CD8-positive, alpha-beta memory T cell (primary cell): ENCODE data around the gene HS2ST1. TPM values are rescaled to one million over a fixed set of nuclear protein-coding genes. Genes with fewer than 3 reads are reported as not detected.

Experiments
- CTCF ChIA-PET: fragments of 350-600 bp; sonication (Branson Sonifier 250); formaldehyde crosslinking; loops from one replicate; lab custom pipeline; 2021; ENCODE audit warnings: antibody characterized with exemption; lab: Charles Lee
- POLR2A ChIA-PET: fragments of 350-600 bp; sonication (Branson Sonifier 250); formaldehyde crosslinking; loops from one replicate; lab custom pipeline; 2021; ENCODE audit warnings: antibody characterized with exemption; lab: Charles Lee
- DNase-seq, 5 donors: peaks; one replicate each; pipeline versions ENCODE4 v3.0.0 to v3.0.0-alpha.2; 2020 to 2022; ENCODE audit warnings: mixed read lengths in 1 of 5
- H3K27ac ChIP-seq: one replicate; pipeline ENCODE4 v1.7.0; 2013; ENCODE audit warnings: low read depth, mild to moderate bottlenecking, low read length, moderate library complexity
- H3K27me3 ChIP-seq: 2 replicates; pipeline ENCODE4 v1.7.0; 2013; ENCODE audit warnings: low read length, mild to moderate bottlenecking; ENCODE audit not compliant: insufficient read depth, poor library complexity, severe bottlenecking
- H3K36me3 ChIP-seq: 2 replicates; pipeline ENCODE4 v1.7.0; 2013; ENCODE audit warnings: mild to moderate bottlenecking, low read length, moderate library complexity; ENCODE audit not compliant: insufficient read depth
- H3K4me1 ChIP-seq: 2 replicates; pipeline ENCODE4 v1.7.0; 2013; ENCODE audit warnings: mild to moderate bottlenecking, low read length, moderate library complexity; ENCODE audit not compliant: insufficient read depth
- H3K4me3 ChIP-seq: 2 replicates; pipeline ENCODE4 v1.7.0; 2013; ENCODE audit warnings: mild to moderate bottlenecking, low read length
- H3K9me3 ChIP-seq: 2 replicates; pipeline ENCODE4 v1.7.0; 2013; ENCODE audit warnings: mild to moderate bottlenecking, low read length
- H3K27ac Mint-ChIP-seq, 8 donors: one replicate each; pipeline ENCODE4 v1.8.0; 2020 to 2021; ENCODE audit warnings: mixed read lengths in 8 of 8, mild to moderate bottlenecking in 6 of 8, inconsistent platforms in 3 of 8, moderate library complexity in 3 of 8
- H3K27me3 Mint-ChIP-seq, 2 donors: one replicate each; pipeline ENCODE4 v1.8.0; 2020 to 2021; ENCODE audit warnings: mixed read lengths in 2 of 2, mild to moderate bottlenecking in 1 of 2, moderate library complexity in 1 of 2
- H3K36me3 Mint-ChIP-seq, 3 donors: one replicate each; pipeline ENCODE4 v1.8.0; 2020 to 2021; ENCODE audit warnings: mixed read lengths in 3 of 3, inconsistent platforms in 1 of 3, mild to moderate bottlenecking in 1 of 3
- H3K4me1 Mint-ChIP-seq, 3 donors: one replicate each; pipeline ENCODE4 v1.8.0; 2020 to 2021; ENCODE audit warnings: mixed read lengths in 3 of 3, inconsistent platforms in 1 of 3, mild to moderate bottlenecking in 1 of 3
- H3K4me3 Mint-ChIP-seq, 7 donors: one replicate each; pipeline ENCODE4 v1.8.0; 2020 to 2021; ENCODE audit warnings: mixed read lengths in 7 of 7, mild to moderate bottlenecking in 6 of 7, moderate library complexity in 4 of 7, inconsistent platforms in 2 of 7
- H3K9me3 Mint-ChIP-seq, 5 donors: one replicate each; pipeline ENCODE4 v1.8.0; 2020 to 2022; ENCODE audit warnings: mixed read lengths in 5 of 5, mild to moderate bottlenecking in 3 of 5, moderate library complexity in 2 of 5, inconsistent platforms in 1 of 5
- polyA plus RNA-seq: library from polyadenylated mRNA; unstranded; fragments of 300-500 nt; fragmentation: Illumina TruSeq; gene quantifications from one replicate; pipeline ENCODE4 v1.2.3, GENCODE V29; 2021
- total RNA-seq, 2 experiments: library from RNA; stranded (reverse); gene quantifications; one replicate each; pipeline ENCODE4 v1.2.3, GENCODE V29; 2021

The HS2ST1 gene
- total and polyA plus RNA-seq, 3 experiments from 2014 or later, result 8.4 to 20.2 (median 18.8) TPM

DNA sequence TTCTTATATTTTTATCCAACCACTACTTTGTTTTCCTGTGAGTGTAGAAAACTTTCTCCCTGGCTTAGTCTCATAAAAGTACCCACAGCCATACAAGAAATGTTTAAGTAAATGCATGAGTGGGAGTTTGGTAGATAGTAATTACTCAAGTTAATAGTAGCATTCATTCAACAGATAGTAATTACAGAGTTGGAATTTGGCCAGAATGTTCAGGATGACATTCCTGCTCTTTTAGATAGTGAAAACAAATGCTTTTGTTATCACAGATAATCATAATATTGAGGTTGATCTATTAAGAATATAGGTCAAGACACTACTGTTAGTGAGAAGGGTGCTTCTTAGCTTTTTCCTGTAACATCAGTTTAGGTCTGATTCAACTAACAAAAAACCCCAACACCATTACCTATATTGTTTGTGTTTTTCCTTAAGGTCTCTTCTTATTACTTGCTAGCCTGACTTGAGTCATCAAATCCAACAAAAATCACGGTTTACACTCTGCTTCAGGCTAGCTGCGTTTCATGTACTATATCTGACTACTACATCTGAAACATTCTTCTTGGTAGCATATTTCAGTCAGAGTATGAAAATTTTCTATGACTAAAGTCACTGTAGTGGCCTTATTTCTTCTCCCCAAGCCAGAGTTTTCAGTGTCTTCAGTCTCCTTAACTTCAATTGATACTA, 163.7 kb downstream of the HS2ST1 start:
- Mint-ChIP-seq H3K4me1 (peaks cover 0 to 5% (median 0%) of the 10 kb centered on the region in 3 donors), H3K36me3 (peaks cover 0 to 12% (median 9%) of the 10 kb centered on the region in 3 donors), H3K4me3 (no peak overlapping the region), H3K9me3 (no peaks in the 10 kb centered on the region), H3K27ac (no peak overlapping the region), H3K27me3 (no peaks in the 10 kb centered on the region)
- H3K4me1 ChIP-seq, result no peaks in the 10 kb centered on the region
- no peaks in the 10 kb centered on the region for H3K9me3 ChIP-seq
- H3K4me3 ChIP-seq, result no peak overlapping the region
- POLR2A ChIA-PET, result no interaction called here
- H3K36me3 ChIP-seq, result no peaks in the 10 kb centered on the region
- no peaks in the 10 kb centered on the region for H3K27me3 ChIP-seq
- CTCF ChIA-PET, result no interaction called here
- no peak for DNase-seq
- no peak overlapping the region for H3K27ac ChIP-seq

DNA sequence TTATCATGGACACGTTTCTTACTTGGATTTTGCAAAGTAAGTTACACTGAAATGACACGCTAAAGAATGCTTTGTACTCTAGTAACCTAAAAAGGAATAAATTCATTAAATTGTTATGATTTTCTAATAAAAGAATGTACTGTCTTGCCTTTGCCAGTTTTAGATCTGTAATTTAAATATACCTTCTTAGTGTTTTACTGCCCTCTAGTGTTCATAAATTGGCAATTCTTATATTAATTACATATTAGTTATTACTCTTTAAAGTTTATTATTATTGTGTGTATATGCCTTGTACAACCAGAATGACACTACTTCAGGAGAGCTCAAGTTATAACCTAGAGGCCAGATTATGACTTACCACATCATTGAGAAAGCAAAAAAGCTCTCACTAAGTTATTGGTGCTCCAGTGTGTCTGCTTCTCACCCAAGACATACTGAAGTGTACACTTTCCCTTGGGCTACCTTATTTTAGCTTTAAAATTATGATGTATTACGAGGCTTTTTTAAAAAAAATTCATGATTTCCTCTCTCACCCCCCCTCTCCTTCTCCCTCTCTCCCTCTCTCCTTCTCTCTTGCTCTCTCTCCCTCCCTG, 169.9 kb downstream of the HS2ST1 start:
- H3K27ac Mint-ChIP-seq, result no peak overlapping the region
- Histone ChIP-seq H3K4me3 (no peak overlapping the region), H3K4me1 (no peaks in the 10 kb centered on the region), H3K9me3 (no peaks in the 10 kb centered on the region), H3K27ac (no peak overlapping the region), H3K36me3 (no peaks in the 10 kb centered on the region), H3K27me3 (no peaks in the 10 kb centered on the region)
- peak in 2 of 5 donors; percentile 30 to 42 for DNase-seq
- H3K4me3 Mint-ChIP-seq, result no peak overlapping the region
- ChIA-PET CTCF (interaction anchor here (0.8 to 4.6 kb wide), 8 partner anchors 10 to 704 kb away, joined by 3 to 66 read pairs (median 6); partner anchors contain the start of gene SH3GLB1), POLR2A (no interaction called here)
- H3K27me3 Mint-ChIP-seq, result no peaks in the 10 kb centered on the region
- no peaks in the 10 kb centered on the region for H3K9me3 Mint-ChIP-seq
- H3K36me3 Mint-ChIP-seq, result peaks cover 0 to 3% (median 0%) of the 10 kb centered on the region in 3 donors
- H3K4me1 Mint-ChIP-seq, result peaks cover 2 to 9% (median 7%) of the 10 kb centered on the region in 3 donors

DNA sequence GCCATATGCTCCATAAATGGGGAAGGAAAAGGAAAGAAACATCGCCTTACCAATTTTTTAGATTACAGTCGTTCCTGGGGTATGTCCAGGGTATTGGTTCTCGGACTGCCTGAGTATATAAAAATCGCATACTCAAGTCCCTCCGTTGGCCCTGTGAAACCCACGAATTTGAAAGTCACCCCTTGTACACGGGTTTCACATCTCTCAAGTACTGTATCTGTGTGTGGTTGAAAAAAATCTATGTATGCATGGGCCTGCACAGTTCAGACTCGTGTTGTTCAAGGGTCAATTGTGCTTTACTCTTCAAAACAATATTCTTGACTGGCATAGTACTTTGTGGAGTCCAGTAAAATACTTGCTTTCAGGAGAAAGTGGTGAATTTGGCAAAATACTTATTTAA, 171.7 kb downstream of the HS2ST1 start:
- CTCF ChIA-PET, result interaction anchor here (1.6 to 4.6 kb wide), 3 partner anchors 8 to 382 kb away, joined by 6 to 66 read pairs (median 7); partner anchors contain the start of gene SH3GLB1
- Mint-ChIP-seq H3K4me3 (no peak overlapping the region), H3K9me3 (no peaks in the 10 kb centered on the region)

DNA sequence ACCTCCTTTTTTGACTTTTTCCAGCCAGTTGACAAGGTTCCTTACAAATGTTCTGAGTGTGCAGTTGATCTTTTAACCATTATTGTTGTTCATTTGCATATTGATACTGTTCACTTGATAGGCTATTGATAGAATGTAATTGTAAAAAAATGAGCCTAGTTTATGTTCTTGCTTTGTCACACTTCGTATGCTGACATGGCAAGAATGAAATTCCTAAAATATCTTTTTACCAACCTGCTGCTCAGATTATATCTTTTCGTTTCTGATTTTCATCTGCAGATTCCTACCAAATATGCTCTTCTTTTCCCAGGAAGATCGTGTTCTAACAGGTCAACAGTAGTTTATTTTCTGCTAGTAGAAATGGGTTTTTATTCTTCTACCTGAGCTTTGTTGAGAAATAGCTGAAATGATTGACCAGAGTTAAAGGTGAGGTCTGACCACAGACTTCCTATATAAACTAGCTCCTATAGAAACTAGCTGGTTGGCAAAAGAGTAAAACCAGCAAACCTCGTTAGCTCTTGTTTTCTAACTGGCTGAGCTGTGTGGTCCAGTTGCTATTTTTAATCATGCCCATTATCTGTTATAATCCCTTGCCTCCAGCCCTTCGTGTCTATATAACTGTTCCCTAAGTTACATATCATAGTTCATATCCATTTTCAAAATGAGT, 174.8 kb downstream of the HS2ST1 start:
- Mint-ChIP-seq H3K9me3 (no peaks in the 10 kb centered on the region), H3K4me1 (peaks cover 2 to 10% (median 6%) of the 10 kb centered on the region in 3 donors), H3K36me3 (peaks cover 0 to 9% (median 0%) of the 10 kb centered on the region in 3 donors), H3K4me3 (no peak overlapping the region), H3K27ac (peak overlapping the region in 1 of 8 donors; percentile 1), H3K27me3 (no peaks in the 10 kb centered on the region)
- Histone ChIP-seq H3K4me1 (no peaks in the 10 kb centered on the region), H3K9me3 (no peaks in the 10 kb centered on the region), H3K27ac (no peak overlapping the region), H3K4me3 (no peak overlapping the region), H3K36me3 (no peaks in the 10 kb centered on the region), H3K27me3 (no peaks in the 10 kb centered on the region)
- POLR2A ChIA-PET, result no interaction called here
- no peak for DNase-seq
- CTCF ChIA-PET, result interaction anchor here (1.2 kb wide), 1 partner anchor 255 kb away, joined by 4 read pairs; no protein-coding TSS in a partner anchor

More for the DNA sequence above, 171.7 kb downstream of the HS2ST1 start:
- no peaks in the 10 kb centered on the region for H3K36me3 ChIP-seq
- Mint-ChIP-seq H3K36me3 (peaks cover 0 to 3% (median 0%) of the 10 kb centered on the region in 3 donors), H3K27ac (no peak overlapping the region), H3K4me1 (peaks cover 2 to 10% (median 10%) of the 10 kb centered on the region in 3 donors), H3K27me3 (no peaks in the 10 kb centered on the region)
- H3K27me3 ChIP-seq, result no peaks in the 10 kb centered on the region
- H3K4me3 ChIP-seq, result no peak overlapping the region
- H3K4me1 ChIP-seq, result no peaks in the 10 kb centered on the region
- H3K27ac ChIP-seq, result no peak overlapping the region
- DNase-seq, result no peak
- POLR2A ChIA-PET, result no interaction called here
- no peaks in the 10 kb centered on the region for H3K9me3 ChIP-seq

DNA sequence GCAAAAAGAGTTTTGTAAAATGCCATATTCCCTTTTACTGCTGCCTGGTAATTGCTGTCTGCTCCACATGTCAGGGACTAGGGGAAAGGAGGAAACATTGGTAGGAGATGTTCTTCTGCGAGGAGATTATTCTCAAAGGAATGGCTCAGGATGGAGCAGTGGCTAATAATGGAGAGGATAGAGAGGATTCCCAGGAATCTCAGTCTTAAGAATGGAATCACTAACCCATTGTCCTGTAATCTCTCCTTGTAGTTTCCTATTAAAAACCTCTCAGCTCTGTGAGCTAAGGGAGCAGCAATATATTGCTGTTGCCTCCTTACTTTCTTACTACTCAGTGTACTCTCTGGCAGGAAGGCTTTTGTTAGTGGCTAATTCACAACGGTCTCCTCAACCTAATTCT, 175.4 kb downstream of the HS2ST1 start:
- H3K4me3 ChIP-seq, result no peak overlapping the region
- CTCF ChIA-PET, result interaction anchor here (1.2 kb wide), 1 partner anchor 256 kb away, joined by 4 read pairs; no protein-coding TSS in a partner anchor
- H3K27me3 Mint-ChIP-seq, result no peaks in the 10 kb centered on the region

DNA sequence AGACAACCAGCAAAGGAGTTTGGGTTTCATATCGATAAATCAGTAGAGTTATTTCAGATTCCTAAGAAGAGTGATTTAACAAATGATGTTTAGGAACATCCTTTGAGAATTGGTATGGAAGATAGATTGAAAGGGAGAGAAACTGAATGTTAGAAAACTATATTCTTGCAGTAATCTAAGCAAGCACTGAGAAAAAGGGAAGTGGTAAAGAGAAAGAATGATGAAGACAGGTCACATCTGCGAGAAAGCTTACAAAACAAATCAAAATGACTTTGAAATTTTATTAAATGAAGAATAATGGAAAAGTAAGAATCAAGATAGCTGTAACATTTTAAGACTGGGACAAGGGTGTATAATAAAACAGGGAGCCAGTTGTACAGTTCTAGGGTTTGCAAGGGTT, 177.0 kb downstream of the HS2ST1 start:
- no peak overlapping the region for H3K4me3 Mint-ChIP-seq
- no peaks in the 10 kb centered on the region for H3K9me3 ChIP-seq
- H3K36me3 ChIP-seq, result no peaks in the 10 kb centered on the region
- H3K27me3 ChIP-seq, result no peaks in the 10 kb centered on the region
- ChIA-PET POLR2A (no interaction called here), CTCF (no interaction called here)
- H3K27ac ChIP-seq, result no peak overlapping the region
- no peaks in the 10 kb centered on the region for H3K9me3 Mint-ChIP-seq
- no peak for DNase-seq
- H3K27ac Mint-ChIP-seq, result peak overlapping the region in 1 of 8 donors; percentile 55
- H3K4me1 Mint-ChIP-seq, result peaks cover 2 to 10% (median 6%) of the 10 kb centered on the region in 3 donors
- H3K36me3 Mint-ChIP-seq, result peaks cover 0 to 9% (median 0%) of the 10 kb centered on the region in 3 donors
- no peak overlapping the region for H3K4me3 ChIP-seq
- no peaks in the 10 kb centered on the region for H3K27me3 Mint-ChIP-seq
- no peaks in the 10 kb centered on the region for H3K4me1 ChIP-seq

More for the DNA sequence above, 175.4 kb downstream of the HS2ST1 start:
- H3K27me3 ChIP-seq, result no peaks in the 10 kb centered on the region
- H3K4me1 Mint-ChIP-seq, result peaks cover 2 to 10% (median 6%) of the 10 kb centered on the region in 3 donors
- POLR2A ChIA-PET, result no interaction called here
- H3K9me3 ChIP-seq, result no peaks in the 10 kb centered on the region
- H3K27ac Mint-ChIP-seq, result no peak overlapping the region
- H3K27ac ChIP-seq, result no peak overlapping the region
- no peak overlapping the region for H3K4me3 Mint-ChIP-seq
- H3K4me1 ChIP-seq, result no peaks in the 10 kb centered on the region
- H3K9me3 Mint-ChIP-seq, result no peaks in the 10 kb centered on the region
- DNase-seq, result no peak
- H3K36me3 ChIP-seq, result no peaks in the 10 kb centered on the region
- peaks cover 0 to 9% (median 0%) of the 10 kb centered on the region in 3 donors for H3K36me3 Mint-ChIP-seq

DNA sequence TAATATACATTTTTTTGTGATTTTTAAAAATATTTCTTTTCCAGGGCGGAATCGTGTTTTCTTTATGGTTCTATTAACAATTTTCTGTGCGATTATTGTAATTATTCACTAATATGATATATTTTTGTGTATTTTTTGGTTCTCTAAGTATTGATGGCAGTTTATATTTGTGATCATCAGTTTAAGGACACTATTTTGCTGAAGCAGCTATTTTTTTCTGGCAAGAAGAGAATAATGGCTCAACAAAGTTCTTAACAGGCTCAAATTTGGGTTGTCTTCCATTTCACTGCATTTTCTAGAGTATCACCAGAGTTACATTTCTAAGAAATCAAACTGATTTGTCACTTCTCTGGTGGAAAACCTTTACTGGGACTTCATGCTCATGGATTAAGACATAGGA, 178.4 kb downstream of the HS2ST1 start:
- Histone ChIP-seq H3K4me3 (no peak overlapping the region), H3K36me3 (no peaks in the 10 kb centered on the region), H3K4me1 (no peaks in the 10 kb centered on the region), H3K27me3 (no peaks in the 10 kb centered on the region), H3K27ac (no peak overlapping the region), H3K9me3 (no peaks in the 10 kb centered on the region)
- POLR2A ChIA-PET, result no interaction called here
- no peak for DNase-seq
- Mint-ChIP-seq H3K4me1 (peaks cover 2 to 10% (median 6%) of the 10 kb centered on the region in 3 donors), H3K36me3 (peaks cover 4 to 14% (median 5%) of the 10 kb centered on the region in 3 donors), H3K9me3 (peaks cover 0 to 2% (median 0%) of the 10 kb centered on the region in 5 donors), H3K4me3 (no peak overlapping the region), H3K27ac (no peak overlapping the region), H3K27me3 (no peaks in the 10 kb centered on the region)
- CTCF ChIA-PET, result interaction anchor here (2.5 kb wide), 1 partner anchor 8 kb away, joined by 7 read pairs; no protein-coding TSS in a partner anchor
